HEK293 (cell line): ENCODE measurements around the gene TTC34.

ENCODE experiments used
- SP2 ChIP-seq: fragments of 450-650 bp; formaldehyde crosslinking; IDR thresholded peaks from 2 replicates; pipeline ENCODE4 v1.5.1; 2016; ENCODE audit warnings: missing biosample characterization, missing genetic modification characterization
- ZNF16 ChIP-seq: fragments of 450-650 bp; formaldehyde crosslinking; IDR thresholded peaks from 2 replicates; pipeline ENCODE4 v1.5.1; 2016; ENCODE audit warnings: low read depth, missing biosample characterization, missing genetic modification characterization
- ZSCAN30 ChIP-seq: fragments of 450-650 bp; IDR thresholded peaks from 2 replicates; pipeline ENCODE4 v1.5.1; 2018; ENCODE audit warnings: missing biosample characterization, mild to moderate bottlenecking, missing genetic modification characterization, moderate library complexity

DNA sequence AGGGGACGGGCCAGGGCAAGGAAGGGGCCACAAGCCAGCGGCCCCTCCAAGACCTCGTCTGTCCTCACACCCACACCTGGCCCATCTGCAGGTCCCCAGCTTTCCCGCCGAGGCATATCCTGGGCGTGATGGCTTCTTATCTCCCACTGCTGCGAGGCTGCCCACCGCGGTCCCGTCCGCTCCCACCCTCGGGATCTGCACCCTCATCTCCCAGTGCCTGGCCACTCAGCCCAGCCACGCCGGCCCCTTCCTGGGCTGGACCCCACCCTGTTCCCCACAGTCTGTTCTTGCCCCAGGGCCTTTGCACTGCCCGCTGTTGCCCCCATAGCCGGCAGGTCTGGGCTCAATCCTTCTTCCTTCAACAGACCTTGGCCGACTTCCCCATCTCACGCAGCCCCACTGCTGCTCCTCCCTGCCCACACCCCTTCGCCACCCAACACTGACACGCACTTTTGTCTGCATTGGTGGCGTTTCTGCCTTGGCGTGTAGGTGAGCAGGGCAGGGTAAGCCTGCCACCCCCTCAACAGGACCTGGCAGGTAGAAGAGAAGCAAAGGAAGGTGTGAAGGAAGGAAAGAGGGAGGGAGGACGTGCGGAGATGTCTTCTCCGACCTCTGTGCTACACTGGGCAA lies 4.4 kb upstream of the TTC34 start:
- TF ChIP-seq SP2 (tag by site-specific recombination) (no peak), ZSCAN30 (no peak), ZNF16 (tag by site-specific recombination) (no peak)
